IMR-90 (cell line): ENCODE results near the gene IGFBP6. TPM values are rescaled to one million over a fixed set of nuclear protein-coding genes. Genes with fewer than 3 reads are reported as not detected.

ENCODE experiments used
- ATAC-seq: fragments of 200-7000 bp; cut with Tn5 transposase; 2 replicates; pipeline ENCODE4 v1.9.1; 2020; ENCODE audit warnings: low read depth, mild to moderate bottlenecking, moderate library complexity
- BruUV-seq: library from RNA; stranded (reverse); fragments of 400-500 nt; replicated peaks from 2 replicates; lab custom pipeline; 2021; lab: Mats Ljungman, UMichigan
- CTCF ChIA-PET: fragments of 300-600 bp; formaldehyde crosslinking; extraction: SDS; loops from one replicate; lab custom pipeline; 2021; ENCODE audit warnings: antibody characterized with exemption; lab: Yijun Ruan, JAX
- POLR2A ChIA-PET: fragments of 300-600 bp; sonication (Branson Sonifier 250); formaldehyde crosslinking; loops from one replicate; lab custom pipeline; 2022; ENCODE audit warnings: antibody characterized with exemption; ENCODE audit not compliant: unreplicated experiment; lab: Charles Lee
- DNase-seq: peaks from one replicate; pipeline ENCODE4 v3.0.0; 2013
- H2AFZ ChIP-seq: replicated peaks from 2 replicates; pipeline ENCODE3; 2013; ENCODE audit warnings: low read length, mild to moderate bottlenecking; ENCODE audit not compliant: poor library complexity
- H2AK5ac ChIP-seq: 2 replicates; pipeline ENCODE4 v1.6.1; 2013; ENCODE audit warnings: low read depth, low read length, inconsistent platforms
- H2AK9ac ChIP-seq: replicated peaks from 2 replicates; pipeline ENCODE3; 2013; ENCODE audit warnings: mild to moderate bottlenecking, low read depth, low read length, moderate library complexity; ENCODE audit not compliant: poor library complexity
- H2BK120ac ChIP-seq: 2 replicates; pipeline ENCODE4 v1.6.1; 2013; ENCODE audit warnings: low read depth, low read length, inconsistent platforms
- H2BK15ac ChIP-seq: 3 replicates; pipeline ENCODE4 v1.6.1; 2013; ENCODE audit warnings: low read depth, low read length, inconsistent platforms
- H2BK20ac ChIP-seq: 2 replicates; pipeline ENCODE4 v1.6.1; 2013; ENCODE audit warnings: low read depth, mild to moderate bottlenecking, inconsistent platforms, low read length, moderate library complexity
- H2BK5ac ChIP-seq: 2 replicates; pipeline ENCODE4 v1.6.1; 2013; ENCODE audit warnings: mild to moderate bottlenecking, low read depth, low read length, inconsistent platforms; ENCODE audit not compliant: poor library complexity, severe bottlenecking
- H3K14ac ChIP-seq: replicated peaks from 2 replicates; pipeline ENCODE4 v1.6.1; 2013; ENCODE audit warnings: low read depth, low read length, inconsistent platforms
- H3K18ac ChIP-seq: 2 replicates; pipeline ENCODE4 v1.6.1; 2013; ENCODE audit warnings: low read depth, low read length, control low read depth
- H3K23ac ChIP-seq: 2 replicates; pipeline ENCODE4 v1.6.1; 2013; ENCODE audit warnings: low read depth, low read length, inconsistent platforms
- H3K27ac ChIP-seq: 2 replicates; pipeline ENCODE4 v1.5.1; 2013; ENCODE audit warnings: mild to moderate bottlenecking, control low read depth, low read length; ENCODE audit not compliant: insufficient read depth
- H3K27me3 ChIP-seq: 2 replicates; pipeline ENCODE4 v1.6.1; 2013; ENCODE audit warnings: low read length; ENCODE audit not compliant: control insufficient read depth, insufficient read depth
- H3K36me3 ChIP-seq: 2 replicates; pipeline ENCODE4 v1.6.1; 2013; ENCODE audit warnings: low read length, mixed read lengths; ENCODE audit not compliant: control insufficient read depth, insufficient read depth
- H3K4ac ChIP-seq: 2 replicates; pipeline ENCODE4 v1.6.1; 2013; ENCODE audit warnings: low read depth, low read length, inconsistent platforms
- H3K4me1 ChIP-seq: 2 replicates; pipeline ENCODE4 v1.6.1; 2013; ENCODE audit warnings: low read length, mixed read lengths; ENCODE audit not compliant: control insufficient read depth, insufficient read depth
- H3K4me2 ChIP-seq: 2 replicates; pipeline ENCODE4 v1.6.1; 2013; ENCODE audit warnings: low read depth, mild to moderate bottlenecking, control low read depth, low read length, moderate library complexity
- H3K4me3 ChIP-seq: 2 replicates; pipeline ENCODE4 v1.5.1; 2013; ENCODE audit warnings: low read depth, mild to moderate bottlenecking, control low read depth, low read length, moderate library complexity; ENCODE audit not compliant: insufficient read depth
- H3K56ac ChIP-seq: 2 replicates; pipeline ENCODE4 v1.6.1; 2013; ENCODE audit warnings: low read length, inconsistent platforms; ENCODE audit not compliant: insufficient read depth; ENCODE audit errors: extremely low read depth
- H3K79me1 ChIP-seq, 2 experiments: 2 replicates each; pipeline ENCODE4 v1.6.1; 2013; ENCODE audit warnings: low read length in 2 of 2, inconsistent platforms in 1 of 2, low read depth in 1 of 2
- H3K9ac ChIP-seq: 2 replicates; pipeline ENCODE4 v1.6.1; 2013; ENCODE audit warnings: low read depth, low read length, control low read depth
- H3K9me1 ChIP-seq: 2 replicates; pipeline ENCODE4 v1.6.1; 2013; ENCODE audit warnings: low read length, inconsistent platforms; ENCODE audit not compliant: insufficient read depth
- H3K9me3 ChIP-seq: 2 replicates; pipeline ENCODE4 v1.6.1; 2013; ENCODE audit warnings: low read length; ENCODE audit not compliant: control insufficient read depth, insufficient read depth
- H4K20me1 ChIP-seq: 2 replicates; pipeline ENCODE4 v1.6.1; 2013; ENCODE audit warnings: low read length, inconsistent platforms; ENCODE audit not compliant: insufficient read depth
- H4K5ac ChIP-seq: 2 replicates; pipeline ENCODE4 v1.6.1; 2013; ENCODE audit warnings: mild to moderate bottlenecking, low read depth, low read length, control low read depth
- H4K8ac ChIP-seq, 2 experiments: 2 replicates each; pipeline ENCODE4 v1.6.1; 2013; ENCODE audit warnings: low read depth in 2 of 2, low read length in 2 of 2, control low read depth in 1 of 2, inconsistent platforms in 1 of 2
- H4K91ac ChIP-seq: 2 replicates; pipeline ENCODE4 v1.6.1; 2013; ENCODE audit warnings: low read depth, low read length, inconsistent platforms; ENCODE audit not compliant: insufficient read depth
- BHLHE40 ChIP-seq: fragments of 150-350 bp; IDR thresholded peaks from 2 replicates; pipeline ENCODE4 v1.6.1; 2016; ENCODE audit warnings: mild to moderate bottlenecking, low read depth, low read length
- CEBPB ChIP-seq: IDR thresholded peaks from 2 replicates; pipeline ENCODE4 v1.6.1; 2012; ENCODE audit warnings: low read depth, low read length, improper control_type of control experiment
- CHD1 ChIP-seq: IDR thresholded peaks from 2 replicates; pipeline ENCODE4 v1.6.1; 2012; ENCODE audit warnings: low read depth, low read length, improper control_type of control experiment
- CTCF ChIP-seq: conservative IDR thresholded peaks from 2 replicates; pipeline ENCODE4 v1.5.1; 2012; ENCODE audit warnings: mild to moderate bottlenecking, low read depth, low read length, improper control_type of control experiment
- ELK1 ChIP-seq: fragments of 150-350 bp; IDR thresholded peaks from 2 replicates; pipeline ENCODE4 v1.6.1; 2016; ENCODE audit warnings: low read depth, mild to moderate bottlenecking, low read length, moderate library complexity, borderline replicate concordance
- MAFK ChIP-seq: IDR thresholded peaks from 2 replicates; pipeline ENCODE4 v1.6.1; 2012; ENCODE audit warnings: low read depth, low read length, improper control_type of control experiment
- MXI1 ChIP-seq: IDR thresholded peaks from 2 replicates; pipeline ENCODE4 v1.6.1; 2012; ENCODE audit warnings: low read depth, mild to moderate bottlenecking, low read length, moderate library complexity, borderline replicate concordance
- NFE2L2 ChIP-seq: fragments of 150-350 bp; IDR thresholded peaks from 2 replicates; pipeline ENCODE4 v1.6.1; 2016; ENCODE audit warnings: low read depth, mild to moderate bottlenecking, low read length
- POLR2A ChIP-seq: IDR thresholded peaks from 2 replicates; pipeline ENCODE4 v1.6.1; 2012; ENCODE audit warnings: mild to moderate bottlenecking, low read depth, low read length
- RCOR1 ChIP-seq: IDR thresholded peaks from 2 replicates; pipeline ENCODE4 v1.6.1; 2012; ENCODE audit warnings: mild to moderate bottlenecking, low read length, improper control_type of control experiment; ENCODE audit not compliant: insufficient replicate concordance
- RFX5 ChIP-seq: IDR thresholded peaks from 2 replicates; pipeline ENCODE4 v1.8.0; 2012; ENCODE audit warnings: low read depth, mild to moderate bottlenecking, low read length, moderate library complexity
- USF2 ChIP-seq: fragments of 150-350 bp; IDR thresholded peaks from 2 replicates; pipeline ENCODE4 v1.6.1; 2017; ENCODE audit warnings: mild to moderate bottlenecking, antibody characterized with exemption, low read length, low read depth
- whole genome bisulfite sequencing, 2 experiments: methylation state at CpG; one replicate each; pipeline versions ENCODE4 v1.1.5 to v1.1.7; 2013; ENCODE audit warnings: missing lambda C conversion rate in 2 of 2; ENCODE audit not compliant: insufficient read length in 1 of 2; ENCODE audit errors: extremely low coverage in 2 of 2; 5-methylcytosine and 5-hydroxymethylcytosine counted together
- dilution Hi-C: fragments of 300-500 bp; cut with HindIII; formaldehyde crosslinking; loops from one replicate; pipeline ENCODE4 v1.14.3; 2018; ENCODE audit warnings: low sequenced_read_pairs; ENCODE audit not compliant: unreplicated experiment
- in situ Hi-C: fragments of 300-500 bp; cut with MboI; formaldehyde crosslinking; loops from 3 replicates; pipeline ENCODE4 v1.14.3; 2019; ENCODE audit warnings: low sequenced_read_pairs, inconsistent platforms, mixed read lengths
- intact Hi-C: fragments of 100-400 bp; cut with micrococcal nuclease; formaldehyde crosslinking; loops from 2 replicates; pipeline ENCODE4 v1.10.0; 2022
- polyA plus RNA-seq, 3 experiments: library from polyadenylated mRNA; depleted of rRNA; stranded (reverse); fragments of >200 nt; gene quantifications; 2 replicates each; pipeline ENCODE4 v1.2.3, GENCODE V29; 2012; ENCODE audit warnings: low replicate concordance in 1 of 3
- total RNA-seq: library from RNA; depleted of rRNA; stranded (reverse); fragments of >200 nt; gene quantifications from 2 replicates; pipeline ENCODE4 v1.2.3, GENCODE V29; 2012

Gene IGFBP6
- total and polyA plus RNA-seq, 2 of the 4 experiments (the other 2 are of a cell fraction): 124 to 337 TPM

- peak overlapping the region; percentile 82 for H2BK20ac ChIP-seq
- dilution Hi-C loops (no loop called here), intact Hi-C loops (loop anchor here (1.0 kb wide), 2 partner anchors 33 to 124 kb away; no protein-coding TSS in a partner anchor), in situ Hi-C loops (loop anchor here (5.0 kb wide), 1 partner anchor 121 kb away; no protein-coding TSS in a partner anchor)
- ChIA-PET CTCF (interaction anchor here (0.6 to 2.6 kb wide), 22 partner anchors 9 to 279 kb away, joined by 3 to 39 read pairs (median 4); partner anchors contain the start of genes AAAS, IGFBP6, SOAT2 and SPRYD3), POLR2A (interaction anchor here (0.7 to 1.6 kb wide), 3 partner anchors 13 to 32 kb away, joined by 3 to 7 read pairs (median 5); partner anchors contain the start of genes IGFBP6 and SPRYD3)
- H2BK15ac ChIP-seq: peak overlapping the region; percentile 85; the same call in 1 of the 3 replicates
- H3K4me1 ChIP-seq: peaks cover 32% of the 10 kb centered on the region
- H3K18ac ChIP-seq: peak overlapping the region; percentile 58
- peak overlapping the region; percentile 89 for H2AFZ ChIP-seq
- peak overlapping the region; percentile 53 for H3K56ac ChIP-seq
- no peak overlapping the region for H3K4me3 ChIP-seq
- peak overlapping the region; percentile 90 for H2BK120ac ChIP-seq
- H4K20me1 ChIP-seq: peaks cover 9% of the 10 kb centered on the region
- peak overlapping the region; percentile 45 for H3K27ac ChIP-seq
- peak; percentile 70 for ATAC-seq
- H3K14ac ChIP-seq: peak overlapping the region; percentile 79
- BruUV-seq: no TSS peak
- peak overlapping the region; percentile 89 for H2AK9ac ChIP-seq
- peak overlapping the region; percentile 26; the same call in 1 of the 2 replicates for H3K23ac ChIP-seq
- H3K4me2 ChIP-seq: no peak overlapping the region; the same call in 1 of the 2 replicates
- peak overlapping the region; percentile 98 for H3K4ac ChIP-seq
- peaks cover 46% of the 10 kb centered on the region for H3K36me3 ChIP-seq
- 22% methylated on average over 5 of the region's 24 CpGs; no CpG with 5 or more reads in 1 of the 2 experiments for WGBS, 2 experiments
- H2AK5ac ChIP-seq: peak overlapping the region; percentile 100
- H4K8ac ChIP-seq: peak overlapping the region; percentile 57 to 96
- H2BK5ac ChIP-seq: peak overlapping the region; percentile 74
- peak overlapping the region; percentile 85 for H4K5ac ChIP-seq
- H3K9me3 ChIP-seq: no peaks in the 10 kb centered on the region
- peak overlapping the region; percentile 33 for H3K9ac ChIP-seq
- H3K79me1 ChIP-seq: peaks cover 2 to 56% of the 10 kb centered on the region in 2 experiments; a peak in 3 of 4 replicates
- H4K91ac ChIP-seq: peak overlapping the region; percentile 95
- peak; percentile 81 for DNase-seq
- H3K27me3 ChIP-seq: no peaks in the 10 kb centered on the region
- H3K9me1 ChIP-seq: peaks cover 13% of the 10 kb centered on the region
- TF ChIP-seq POLR2A (no peak), ELK1 (no peak), MXI1 (no peak), MAFK (no peak), CTCF (peak; percentile 94), CHD1 (0 out of 2 replicates have a peak, but pooled peaks have one; percentile 48), CEBPB (peak; percentile 75; the same call in 1 of the 2 replicates), NFE2L2 (no peak), RFX5 (no peak), USF2 (no peak), RCOR1 (no peak), BHLHE40 (no peak)
These were observed 31.2 kb upstream of the IGFBP6 start for GRCh38 chr12:53065975-53066931.
